IMR-90 (cell line): Measurements from ENCODE around the gene GJB3. TPM values are rescaled to one million over a fixed set of nuclear protein-coding genes. Genes with fewer than 3 reads are reported as not detected.

Source experiments
- ATAC-seq: fragments of 200-7000 bp; cut with Tn5 transposase; 2 replicates; pipeline ENCODE4 v1.9.1; 2020; ENCODE audit warnings: low read depth, mild to moderate bottlenecking, moderate library complexity
- BruUV-seq: library from RNA; stranded (reverse); fragments of 400-500 nt; replicated peaks from 2 replicates; lab custom pipeline; 2021; lab: Mats Ljungman, UMichigan
- CTCF ChIA-PET: fragments of 300-600 bp; formaldehyde crosslinking; extraction: SDS; loops from one replicate; lab custom pipeline; 2021; ENCODE audit warnings: antibody characterized with exemption; lab: Yijun Ruan, JAX
- POLR2A ChIA-PET: fragments of 300-600 bp; sonication (Branson Sonifier 250); formaldehyde crosslinking; loops from one replicate; lab custom pipeline; 2022; ENCODE audit warnings: antibody characterized with exemption; ENCODE audit not compliant: unreplicated experiment; lab: Charles Lee
- DNase-seq: peaks from one replicate; pipeline ENCODE4 v3.0.0; 2013
- H2AFZ ChIP-seq: replicated peaks from 2 replicates; pipeline ENCODE3; 2013; ENCODE audit warnings: low read length, mild to moderate bottlenecking; ENCODE audit not compliant: poor library complexity
- H2AK5ac ChIP-seq: 2 replicates; pipeline ENCODE4 v1.6.1; 2013; ENCODE audit warnings: low read depth, low read length, inconsistent platforms
- H2AK9ac ChIP-seq: replicated peaks from 2 replicates; pipeline ENCODE3; 2013; ENCODE audit warnings: mild to moderate bottlenecking, low read depth, low read length, moderate library complexity; ENCODE audit not compliant: poor library complexity
- H2BK120ac ChIP-seq: 2 replicates; pipeline ENCODE4 v1.6.1; 2013; ENCODE audit warnings: low read depth, low read length, inconsistent platforms
- H2BK15ac ChIP-seq: 3 replicates; pipeline ENCODE4 v1.6.1; 2013; ENCODE audit warnings: low read depth, low read length, inconsistent platforms
- H2BK20ac ChIP-seq: 2 replicates; pipeline ENCODE4 v1.6.1; 2013; ENCODE audit warnings: low read depth, mild to moderate bottlenecking, inconsistent platforms, low read length, moderate library complexity
- H2BK5ac ChIP-seq: 2 replicates; pipeline ENCODE4 v1.6.1; 2013; ENCODE audit warnings: mild to moderate bottlenecking, low read depth, low read length, inconsistent platforms; ENCODE audit not compliant: poor library complexity, severe bottlenecking
- H3K14ac ChIP-seq: replicated peaks from 2 replicates; pipeline ENCODE4 v1.6.1; 2013; ENCODE audit warnings: low read depth, low read length, inconsistent platforms
- H3K18ac ChIP-seq: 2 replicates; pipeline ENCODE4 v1.6.1; 2013; ENCODE audit warnings: low read depth, low read length, control low read depth
- H3K23ac ChIP-seq: 2 replicates; pipeline ENCODE4 v1.6.1; 2013; ENCODE audit warnings: low read depth, low read length, inconsistent platforms
- H3K27ac ChIP-seq: 2 replicates; pipeline ENCODE4 v1.5.1; 2013; ENCODE audit warnings: mild to moderate bottlenecking, control low read depth, low read length; ENCODE audit not compliant: insufficient read depth
- H3K27me3 ChIP-seq: 2 replicates; pipeline ENCODE4 v1.6.1; 2013; ENCODE audit warnings: low read length; ENCODE audit not compliant: control insufficient read depth, insufficient read depth
- H3K36me3 ChIP-seq: 2 replicates; pipeline ENCODE4 v1.6.1; 2013; ENCODE audit warnings: low read length, mixed read lengths; ENCODE audit not compliant: control insufficient read depth, insufficient read depth
- H3K4ac ChIP-seq: 2 replicates; pipeline ENCODE4 v1.6.1; 2013; ENCODE audit warnings: low read depth, low read length, inconsistent platforms
- H3K4me1 ChIP-seq: 2 replicates; pipeline ENCODE4 v1.6.1; 2013; ENCODE audit warnings: low read length, mixed read lengths; ENCODE audit not compliant: control insufficient read depth, insufficient read depth
- H3K4me2 ChIP-seq: 2 replicates; pipeline ENCODE4 v1.6.1; 2013; ENCODE audit warnings: low read depth, mild to moderate bottlenecking, control low read depth, low read length, moderate library complexity
- H3K4me3 ChIP-seq: 2 replicates; pipeline ENCODE4 v1.5.1; 2013; ENCODE audit warnings: low read depth, mild to moderate bottlenecking, control low read depth, low read length, moderate library complexity; ENCODE audit not compliant: insufficient read depth
- H3K56ac ChIP-seq: 2 replicates; pipeline ENCODE4 v1.6.1; 2013; ENCODE audit warnings: low read length, inconsistent platforms; ENCODE audit not compliant: insufficient read depth; ENCODE audit errors: extremely low read depth
- H3K79me1 ChIP-seq, 2 experiments: 2 replicates each; pipeline ENCODE4 v1.6.1; 2013; ENCODE audit warnings: low read length in 2 of 2, inconsistent platforms in 1 of 2, low read depth in 1 of 2
- H3K9ac ChIP-seq: 2 replicates; pipeline ENCODE4 v1.6.1; 2013; ENCODE audit warnings: low read depth, low read length, control low read depth
- H3K9me1 ChIP-seq: 2 replicates; pipeline ENCODE4 v1.6.1; 2013; ENCODE audit warnings: low read length, inconsistent platforms; ENCODE audit not compliant: insufficient read depth
- H3K9me3 ChIP-seq: 2 replicates; pipeline ENCODE4 v1.6.1; 2013; ENCODE audit warnings: low read length; ENCODE audit not compliant: control insufficient read depth, insufficient read depth
- H4K20me1 ChIP-seq: 2 replicates; pipeline ENCODE4 v1.6.1; 2013; ENCODE audit warnings: low read length, inconsistent platforms; ENCODE audit not compliant: insufficient read depth
- H4K5ac ChIP-seq: 2 replicates; pipeline ENCODE4 v1.6.1; 2013; ENCODE audit warnings: mild to moderate bottlenecking, low read depth, low read length, control low read depth
- H4K8ac ChIP-seq, 2 experiments: 2 replicates each; pipeline ENCODE4 v1.6.1; 2013; ENCODE audit warnings: low read depth in 2 of 2, low read length in 2 of 2, control low read depth in 1 of 2, inconsistent platforms in 1 of 2
- H4K91ac ChIP-seq: 2 replicates; pipeline ENCODE4 v1.6.1; 2013; ENCODE audit warnings: low read depth, low read length, inconsistent platforms; ENCODE audit not compliant: insufficient read depth
- CHD1 ChIP-seq: IDR thresholded peaks from 2 replicates; pipeline ENCODE4 v1.6.1; 2012; ENCODE audit warnings: low read depth, low read length, improper control_type of control experiment
- FOS ChIP-seq: fragments of 150-350 bp; IDR thresholded peaks from 2 replicates; pipeline ENCODE4 v1.6.1; 2016; ENCODE audit warnings: low read depth, low read length
- MXI1 ChIP-seq: IDR thresholded peaks from 2 replicates; pipeline ENCODE4 v1.6.1; 2012; ENCODE audit warnings: low read depth, mild to moderate bottlenecking, low read length, moderate library complexity, borderline replicate concordance
- WGBS, 2 experiments: methylation state at CpG; one replicate each; pipeline versions ENCODE4 v1.1.5 to v1.1.7; 2013; ENCODE audit warnings: missing lambda C conversion rate in 2 of 2; ENCODE audit not compliant: insufficient read length in 1 of 2; ENCODE audit errors: extremely low coverage in 2 of 2; 5-methylcytosine and 5-hydroxymethylcytosine counted together
- dilution Hi-C: fragments of 300-500 bp; cut with HindIII; formaldehyde crosslinking; loops from one replicate; pipeline ENCODE4 v1.14.3; 2018; ENCODE audit warnings: low sequenced_read_pairs; ENCODE audit not compliant: unreplicated experiment
- in situ Hi-C: fragments of 300-500 bp; cut with MboI; formaldehyde crosslinking; loops from 3 replicates; pipeline ENCODE4 v1.14.3; 2019; ENCODE audit warnings: low sequenced_read_pairs, inconsistent platforms, mixed read lengths
- intact Hi-C: fragments of 100-400 bp; cut with micrococcal nuclease; formaldehyde crosslinking; loops from 2 replicates; pipeline ENCODE4 v1.10.0; 2022
- polyA plus RNA-seq, 3 experiments: library from polyadenylated mRNA; depleted of rRNA; stranded (reverse); fragments of >200 nt; gene quantifications; 2 replicates each; pipeline ENCODE4 v1.2.3, GENCODE V29; 2012; ENCODE audit warnings: low replicate concordance in 1 of 3
- total RNA-seq: library from RNA; depleted of rRNA; stranded (reverse); fragments of >200 nt; gene quantifications from 2 replicates; pipeline ENCODE4 v1.2.3, GENCODE V29; 2012

The GJB3 gene
- total and polyA plus RNA-seq, 2 of the 4 experiments (the other 2 are of a cell fraction) = not detected

DNA sequence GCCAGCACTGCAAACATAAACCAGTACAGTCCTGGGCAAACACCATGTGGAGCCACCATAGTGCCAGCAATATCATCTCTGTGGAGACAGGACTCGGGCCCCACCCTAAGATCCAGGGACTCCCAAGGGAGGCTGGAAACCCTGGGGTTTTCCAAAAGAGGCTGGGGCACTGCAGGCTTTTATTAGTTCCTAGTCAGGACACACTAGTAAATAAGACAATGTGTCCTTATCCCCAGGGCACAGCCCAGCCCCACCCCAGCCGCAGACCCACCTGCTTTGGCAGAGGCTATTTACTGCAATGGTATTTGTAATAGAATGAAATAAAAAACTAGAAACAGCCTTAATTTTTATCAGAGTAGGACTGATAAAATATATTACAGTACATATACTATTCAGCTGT, 486 bp upstream of the GJB3 start:
- H3K79me1 ChIP-seq = no peaks in the 10 kb centered on the region
- ATAC-seq (no peak), DNase-seq (no peak)
- POLR2A ChIA-PET = no interaction called here
- H3K9me3 ChIP-seq = no peaks in the 10 kb centered on the region
- no peaks in the 10 kb centered on the region for H3K9me1 ChIP-seq
- H3K14ac ChIP-seq = no peak overlapping the region
- H3K9ac ChIP-seq = no peak overlapping the region
- intact Hi-C loops = no loop called here
- in situ Hi-C loops = no loop called here
- no peaks in the 10 kb centered on the region for H3K36me3 ChIP-seq
- H3K18ac ChIP-seq = no peak overlapping the region
- peaks cover 37% of the 10 kb centered on the region for H3K27me3 ChIP-seq
- no peaks in the 10 kb centered on the region; the same call in 1 of the 2 replicates for H4K20me1 ChIP-seq
- no CpG with 5 or more reads among the region's 2 CpGs for WGBS, 2 experiments
- no peak overlapping the region for H3K56ac ChIP-seq
- H4K91ac ChIP-seq = no peak overlapping the region
- H2BK15ac ChIP-seq = no peak overlapping the region
- peaks cover 5% of the 10 kb centered on the region; the same call in 1 of the 2 replicates for H3K4me1 ChIP-seq
- H2BK5ac ChIP-seq = no peak overlapping the region
- dilution Hi-C loops = no loop called here
- no peak overlapping the region for H3K4ac ChIP-seq
- no peak overlapping the region for H2AFZ ChIP-seq
- CTCF ChIA-PET = no interaction called here
- H3K23ac ChIP-seq = no peak overlapping the region
- no peak overlapping the region for H2BK20ac ChIP-seq
- H3K4me3 ChIP-seq = no peak overlapping the region
- H3K27ac ChIP-seq = no peak overlapping the region
- TF ChIP-seq CHD1 = no peak
- TF ChIP-seq MXI1 = no peak
- no peak for TF ChIP-seq FOS
- no TSS peak for BruUV-seq
- H2AK5ac ChIP-seq = no peak overlapping the region
- no peak overlapping the region for H2BK120ac ChIP-seq
- H4K5ac ChIP-seq = no peak overlapping the region
- no peak overlapping the region for H3K4me2 ChIP-seq
- no peak overlapping the region for H2AK9ac ChIP-seq
- no peak overlapping the region for H4K8ac ChIP-seq
